PC-3 (cell line): Measurements from ENCODE around the gene APOF. TPM values are rescaled to one million over a fixed set of nuclear protein-coding genes. Genes with fewer than 3 reads are reported as not detected.
"Not testable (repeated sequence)": the region's sequence is repeated elsewhere in the genome, so short reads cannot be mapped to it uniquely, and the experiment has no call there.

ENCODE experiments used
- ATAC-seq: fragments of 200-7000 bp; cut with Tn5 transposase; 2 replicates; pipeline ENCODE4 v1.9.1; 2020; ENCODE audit warnings: mild to moderate bottlenecking, moderate library complexity
- BruUV-seq: library from RNA; stranded (reverse); fragments of 400-500 nt; replicated peaks from 2 replicates; lab custom pipeline; 2021; lab: Mats Ljungman, UMichigan
- CTCF ChIA-PET: fragments of 300-600 bp; sonication (Branson Sonifier 250); formaldehyde crosslinking; loops from one replicate; lab custom pipeline; 2022; ENCODE audit warnings: antibody characterized with exemption; lab: Charles Lee
- POLR2A ChIA-PET: fragments of 300-600 bp; sonication (Branson Sonifier 250); formaldehyde crosslinking; loops from one replicate; lab custom pipeline; 2022; ENCODE audit warnings: antibody characterized with exemption; ENCODE audit not compliant: unreplicated experiment; lab: Charles Lee
- DNase-seq: peaks from one replicate; pipeline ENCODE4 v3.0.0-alpha.2; 2015
- H2AFZ ChIP-seq: fragments of 300-600 bp; sonication (generic); 2 replicates; pipeline ENCODE4 v1.6.0; 2016; ENCODE audit warnings: antibody characterized with exemption, low read length
- H3F3A ChIP-seq: fragments of 300-600 bp; sonication (generic); one replicate; pipeline ENCODE4 v1.6.0; 2017; ENCODE audit warnings: antibody characterized with exemption, low read length, control low read depth, mild to moderate bottlenecking; ENCODE audit not compliant: unreplicated experiment
- H3K27ac ChIP-seq: fragments of 300-600 bp; sonication (generic); 2 replicates; pipeline ENCODE4 v1.5.1; 2016; ENCODE audit warnings: mild to moderate bottlenecking, low read length
- H3K27me3 ChIP-seq: fragments of 300-600 bp; sonication (generic); 2 replicates; pipeline ENCODE4 v1.6.1; 2016; ENCODE audit warnings: low read length, mixed read lengths
- H3K36me3 ChIP-seq: fragments of 300-600 bp; sonication (generic); 2 replicates; pipeline ENCODE4 v1.6.1; 2016; ENCODE audit warnings: low read depth, mixed run types, low read length, mixed read lengths
- H3K4me1 ChIP-seq: fragments of 300-600 bp; sonication (generic); 2 replicates; pipeline ENCODE4 v1.5.1; 2016; ENCODE audit warnings: low read length; ENCODE audit not compliant: insufficient read depth
- H3K4me2 ChIP-seq: fragments of 300-600 bp; sonication (generic); 2 replicates; pipeline ENCODE4 v1.6.0; 2016; ENCODE audit warnings: low read length
- H3K4me3 ChIP-seq: fragments of 300-600 bp; sonication (generic); 2 replicates; pipeline ENCODE4 v1.5.1; 2016; ENCODE audit warnings: mild to moderate bottlenecking, low read length, mixed read lengths
- H3K79me2 ChIP-seq: fragments of 300-600 bp; sonication (generic); 2 replicates; pipeline ENCODE4 v1.6.1; 2017; ENCODE audit warnings: low read length, mixed read lengths
- H3K9ac ChIP-seq: fragments of 300-600 bp; sonication (generic); 2 replicates; pipeline ENCODE4 v1.6.0; 2016; ENCODE audit warnings: mild to moderate bottlenecking, low read length
- H3K9me2 ChIP-seq: fragments of 300-600 bp; sonication (generic); replicated peaks from 2 replicates; pipeline ENCODE4 v1.6.1; 2016; ENCODE audit warnings: mixed run types, low read length, mixed read lengths
- H3K9me3 ChIP-seq: fragments of 300-600 bp; sonication (generic); 2 replicates; pipeline ENCODE4 v1.6.1; 2016; ENCODE audit warnings: low read length, mixed read lengths
- H4K20me1 ChIP-seq: fragments of 300-600 bp; sonication (generic); 2 replicates; pipeline ENCODE4 v1.6.1; 2016; ENCODE audit warnings: low read length, mixed read lengths
- EZH2 ChIP-seq: fragments of 300-600 bp; sonication (generic); IDR thresholded peaks from one replicate; pipeline ENCODE4 v1.6.1; 2017; ENCODE audit warnings: antibody characterized with exemption, mild to moderate bottlenecking, low read length; ENCODE audit not compliant: unreplicated experiment
- EZH2phosphoT487 ChIP-seq: fragments of 300-600 bp; sonication (generic); IDR thresholded peaks from 2 replicates; pipeline ENCODE4 v1.6.1; 2018; ENCODE audit warnings: mild to moderate bottlenecking, antibody characterized with exemption, low read length, borderline replicate concordance
- intact Hi-C: fragments of 100-400 bp; cut with micrococcal nuclease; formaldehyde crosslinking; loops from 2 replicates; pipeline ENCODE4 v1.9.0; 2023
- total RNA-seq: library from RNA; depleted of rRNA; stranded (reverse); fragments of >200 nt; gene quantifications from 2 replicates; pipeline ENCODE4 v1.2.3, GENCODE V29; 2014
- TF ChIP-seq, protein P1 (sequence below): fragments of 300-600 bp; sonication (generic); conservative IDR thresholded peaks from 2 replicates; pipeline ENCODE4 v1.5.1; 2017; ENCODE audit warnings: antibody characterized with exemption, low read depth, mild to moderate bottlenecking, low read length

APOF gene
- total RNA-seq, 1 experiment from 2014 or later: not detected

DNA sequence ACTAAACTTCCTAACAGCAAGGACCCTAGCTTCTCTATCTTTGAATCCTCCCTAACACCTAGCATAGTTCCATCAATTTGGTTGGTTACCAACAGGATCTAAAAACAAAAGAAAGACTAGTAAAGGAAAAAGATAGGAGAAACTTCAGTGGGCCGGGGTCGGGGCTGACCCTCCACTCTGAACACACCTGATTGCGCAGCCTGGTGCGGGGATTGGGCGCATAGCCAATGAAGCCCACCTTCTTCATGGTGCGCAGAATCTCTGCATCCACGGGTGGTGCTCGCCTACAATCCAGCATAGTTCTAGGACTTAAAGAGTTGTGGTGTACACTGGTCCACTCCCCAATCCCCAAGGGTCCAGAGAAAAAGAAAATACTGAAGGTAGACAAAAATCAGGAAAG is 36.5 kb downstream of the APOF start:
- Histone ChIP-seq H3K27me3 (no peaks in the 10 kb centered on the region), H4K20me1 (no peaks in the 10 kb centered on the region), H3K4me3 (no peak overlapping the region), H3K4me1 (peaks cover 10% of the 10 kb centered on the region; the same call in 1 of the 2 replicates), H3K9me3 (no peaks in the 10 kb centered on the region), H3K79me2 (no peaks in the 10 kb centered on the region), H3K27ac (no peak overlapping the region), H3F3A (no peaks in the 10 kb centered on the region), H2AFZ (no peak overlapping the region), H3K9me2 (no peaks in the 10 kb centered on the region), H3K36me3 (0 out of 2 replicates have a peak, but pooled peaks cover 2% of the 10 kb centered on the region), H3K4me2 (no peak overlapping the region), H3K9ac (no peak overlapping the region)
- ChIA-PET POLR2A (no interaction called here), CTCF (no interaction called here)
- intact Hi-C loops: no loop called here
- ATAC-seq: no peak
- no TSS peak for BruUV-seq
- no peak for TF ChIP-seq EZH2phosphoT487
- no peak for TF ChIP-seq EZH2
- TF ChIP-seq, protein P1, sequence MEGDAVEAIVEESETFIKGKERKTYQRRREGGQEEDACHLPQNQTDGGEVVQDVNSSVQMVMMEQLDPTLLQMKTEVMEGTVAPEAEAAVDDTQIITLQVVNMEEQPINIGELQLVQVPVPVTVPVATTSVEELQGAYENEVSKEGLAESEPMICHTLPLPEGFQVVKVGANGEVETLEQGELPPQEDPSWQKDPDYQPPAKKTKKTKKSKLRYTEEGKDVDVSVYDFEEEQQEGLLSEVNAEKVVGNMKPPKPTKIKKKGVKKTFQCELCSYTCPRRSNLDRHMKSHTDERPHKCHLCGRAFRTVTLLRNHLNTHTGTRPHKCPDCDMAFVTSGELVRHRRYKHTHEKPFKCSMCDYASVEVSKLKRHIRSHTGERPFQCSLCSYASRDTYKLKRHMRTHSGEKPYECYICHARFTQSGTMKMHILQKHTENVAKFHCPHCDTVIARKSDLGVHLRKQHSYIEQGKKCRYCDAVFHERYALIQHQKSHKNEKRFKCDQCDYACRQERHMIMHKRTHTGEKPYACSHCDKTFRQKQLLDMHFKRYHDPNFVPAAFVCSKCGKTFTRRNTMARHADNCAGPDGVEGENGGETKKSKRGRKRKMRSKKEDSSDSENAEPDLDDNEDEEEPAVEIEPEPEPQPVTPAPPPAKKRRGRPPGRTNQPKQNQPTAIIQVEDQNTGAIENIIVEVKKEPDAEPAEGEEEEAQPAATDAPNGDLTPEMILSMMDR: no peak
- DNase-seq: no peak

DNA sequence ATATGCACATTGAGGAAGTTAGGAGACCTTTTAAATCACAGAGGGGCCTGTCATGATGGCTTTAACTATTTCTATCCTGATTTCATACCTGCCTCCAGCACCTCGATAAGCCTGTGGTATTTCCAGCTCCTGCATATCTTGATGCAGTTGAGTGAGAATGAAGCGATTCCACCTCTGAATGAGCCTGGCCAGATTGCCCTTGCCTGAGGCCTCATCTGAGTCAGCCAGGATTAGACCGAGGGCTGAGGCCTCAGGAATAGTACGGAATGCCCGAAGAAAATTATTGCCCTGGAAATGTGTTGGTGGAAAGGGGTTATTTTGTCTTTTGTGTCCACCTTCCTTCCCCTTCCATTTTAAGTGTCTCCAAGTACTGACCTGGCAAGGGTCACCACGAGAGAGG is 38.5 kb downstream of the APOF start:
- ChIA-PET CTCF (no interaction called here), POLR2A (no interaction called here)
- TF ChIP-seq EZH2phosphoT487: no peak
- DNase-seq: no peak
- Histone ChIP-seq H3K9me2 (no peaks in the 10 kb centered on the region), H3F3A (no peaks in the 10 kb centered on the region), H3K27me3 (no peaks in the 10 kb centered on the region), H2AFZ (no peak overlapping the region), H3K4me2 (no peak overlapping the region), H3K4me1 (peaks cover 10% of the 10 kb centered on the region; the same call in 1 of the 2 replicates), H3K4me3 (no peak overlapping the region), H4K20me1 (no peaks in the 10 kb centered on the region), H3K9ac (no peak overlapping the region), H3K27ac (no peak overlapping the region), H3K79me2 (no peaks in the 10 kb centered on the region), H3K9me3 (no peaks in the 10 kb centered on the region), H3K36me3 (0 out of 2 replicates have a peak, but pooled peaks cover 2% of the 10 kb centered on the region)
- BruUV-seq: no TSS peak
- intact Hi-C loops: no loop called here
- ATAC-seq: no peak

DNA sequence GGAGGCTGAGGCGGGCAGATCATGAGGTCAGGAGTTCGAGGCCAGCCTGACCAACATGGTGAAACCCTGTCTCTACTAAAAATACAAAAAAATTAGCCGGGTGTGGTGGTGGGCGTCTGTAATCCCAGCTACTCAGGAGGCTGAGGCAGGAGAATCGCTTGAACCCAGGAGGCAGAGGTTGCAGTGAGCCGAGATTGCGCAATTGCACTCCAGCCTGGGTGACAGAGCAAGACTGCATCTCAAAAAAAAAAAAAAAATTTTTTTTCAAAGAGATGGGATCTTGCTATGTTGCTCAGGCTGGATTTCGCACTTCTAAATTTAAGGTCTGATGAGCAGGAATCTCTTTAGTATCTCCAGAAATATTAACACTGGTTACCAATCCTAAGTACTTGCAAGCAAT is 41.0 kb downstream of the APOF start:
- H3K9me3 ChIP-seq, H2AFZ ChIP-seq, BruUV-seq, H3K4me2 ChIP-seq, intact Hi-C loops, H3K27me3 ChIP-seq, H4K20me1 ChIP-seq, H3K27ac ChIP-seq, H3K36me3 ChIP-seq, H3K9ac ChIP-seq, CTCF ChIA-PET, H3K4me1 ChIP-seq, H3K4me3 ChIP-seq, POLR2A ChIA-PET, H3F3A ChIP-seq, ATAC-seq, H3K79me2 ChIP-seq, DNase-seq, H3K9me2 ChIP-seq: not testable (repeated sequence)

DNA sequence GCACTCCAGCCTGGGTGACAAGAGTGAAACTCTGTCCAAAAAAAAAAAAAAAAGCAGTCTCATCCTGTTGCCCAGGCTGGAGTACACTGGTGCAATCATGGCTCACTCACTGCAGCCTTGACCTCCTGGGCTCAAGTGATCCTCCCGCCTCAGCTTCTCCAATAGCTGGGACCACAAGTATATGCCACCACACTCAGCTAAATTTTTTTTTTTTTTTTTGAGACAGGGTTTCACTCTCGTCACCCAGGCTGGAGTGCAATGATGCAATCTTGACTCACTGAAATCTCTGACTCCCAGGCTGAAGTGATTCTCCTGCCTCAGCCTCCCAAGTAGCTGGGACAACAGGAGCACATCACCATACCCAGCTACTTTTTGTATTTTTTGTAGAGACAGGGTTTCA is 41.6 kb downstream of the APOF start:
- Histone ChIP-seq H3K4me1 (0 out of 2 replicates have a peak, but pooled peaks cover 6% of the 10 kb centered on the region), H3K9me3 (no peaks in the 10 kb centered on the region), H3K27ac (no peak overlapping the region), H4K20me1 (no peaks in the 10 kb centered on the region), H3K4me2 (no peak overlapping the region), H3K79me2 (no peaks in the 10 kb centered on the region), H2AFZ (no peak overlapping the region), H3K9me2 (no peaks in the 10 kb centered on the region), H3F3A (no peaks in the 10 kb centered on the region), H3K36me3 (0 out of 2 replicates have a peak, but pooled peaks cover 2% of the 10 kb centered on the region), H3K27me3 (no peaks in the 10 kb centered on the region), H3K4me3 (no peak overlapping the region), H3K9ac (no peak overlapping the region)
- ATAC-seq (no peak), DNase-seq (peak; percentile 36)
- intact Hi-C loops: no loop called here
- BruUV-seq: no TSS peak
- TF ChIP-seq EZH2phosphoT487: no peak
- no peak for TF ChIP-seq EZH2
- TF ChIP-seq, protein P1: no peak
- ChIA-PET CTCF (no interaction called here), POLR2A (no interaction called here)
